HG02973 (cell line): ENCODE data around the gene GSG1L.

ENCODE experiments used
- ATAC-seq: cut with Tn5 transposase; IDR thresholded peaks from one replicate; pipeline ENCODE4 v1.9.1; 2021; ENCODE audit warnings: moderate library complexity; ENCODE audit not compliant: unreplicated experiment

The GSG1L gene

DNA sequence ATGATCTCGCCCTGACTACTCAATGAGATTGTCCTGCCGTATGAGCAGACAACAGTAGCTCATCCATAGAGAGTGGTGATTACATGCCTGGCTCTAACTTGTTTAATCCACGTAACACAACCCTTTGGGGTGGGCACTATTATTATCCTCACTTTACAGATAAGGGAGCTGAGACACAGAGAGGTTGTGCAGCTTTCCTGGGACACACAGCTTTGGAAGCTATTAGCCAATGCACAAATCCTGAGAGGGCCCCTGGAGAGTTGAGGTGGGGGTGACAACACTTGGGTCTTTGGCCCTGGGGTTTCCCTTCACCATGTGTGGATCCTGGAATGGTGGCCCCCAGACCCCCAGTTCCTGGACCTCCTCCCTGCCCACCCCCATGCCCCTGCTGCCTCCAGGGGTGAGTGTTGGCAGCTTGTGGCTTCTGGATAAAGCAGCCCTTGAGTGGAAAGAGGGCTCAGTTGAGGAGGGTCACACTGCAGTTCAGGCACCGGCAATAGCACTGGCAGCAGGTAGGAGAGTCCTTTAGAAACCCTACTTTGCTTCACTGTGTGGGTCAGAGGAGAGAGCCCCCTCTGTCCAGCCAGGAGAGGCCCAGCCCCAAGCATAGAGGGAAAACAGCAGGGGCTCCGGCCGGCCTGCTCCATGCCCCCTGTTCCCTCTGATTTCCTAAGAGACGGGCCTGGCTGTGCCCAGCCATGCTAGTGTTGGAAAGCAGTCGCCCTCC lies 282.9 kb downstream of the GSG1L start:
- ATAC-seq, result no peak

DNA sequence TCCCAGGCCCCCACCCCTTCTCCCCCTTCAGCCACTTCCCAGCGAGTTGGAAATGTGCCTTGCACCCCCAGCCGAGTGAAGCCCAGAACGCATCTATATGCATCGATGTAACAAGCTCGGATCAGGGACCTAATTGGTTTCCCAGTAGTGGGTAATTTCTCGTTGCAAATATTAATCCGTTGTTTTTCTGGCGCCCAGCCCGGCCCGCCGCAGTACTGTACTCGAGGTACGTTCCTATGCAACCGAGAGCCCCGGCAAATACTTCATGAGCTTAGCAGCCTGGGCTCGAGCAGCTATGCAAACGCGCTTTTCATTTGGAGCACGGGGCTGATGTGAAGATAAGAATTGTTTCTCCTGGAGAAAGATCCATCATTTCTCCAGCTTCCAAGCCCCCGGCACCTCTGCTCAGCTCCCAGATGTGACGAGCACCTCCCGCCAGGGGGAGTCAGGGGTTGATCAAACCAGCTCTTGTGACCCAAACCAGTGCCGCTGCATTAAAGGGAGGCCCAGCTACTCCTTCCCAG lies 283.8 kb downstream of the GSG1L start:
- ATAC-seq, result no peak

DNA sequence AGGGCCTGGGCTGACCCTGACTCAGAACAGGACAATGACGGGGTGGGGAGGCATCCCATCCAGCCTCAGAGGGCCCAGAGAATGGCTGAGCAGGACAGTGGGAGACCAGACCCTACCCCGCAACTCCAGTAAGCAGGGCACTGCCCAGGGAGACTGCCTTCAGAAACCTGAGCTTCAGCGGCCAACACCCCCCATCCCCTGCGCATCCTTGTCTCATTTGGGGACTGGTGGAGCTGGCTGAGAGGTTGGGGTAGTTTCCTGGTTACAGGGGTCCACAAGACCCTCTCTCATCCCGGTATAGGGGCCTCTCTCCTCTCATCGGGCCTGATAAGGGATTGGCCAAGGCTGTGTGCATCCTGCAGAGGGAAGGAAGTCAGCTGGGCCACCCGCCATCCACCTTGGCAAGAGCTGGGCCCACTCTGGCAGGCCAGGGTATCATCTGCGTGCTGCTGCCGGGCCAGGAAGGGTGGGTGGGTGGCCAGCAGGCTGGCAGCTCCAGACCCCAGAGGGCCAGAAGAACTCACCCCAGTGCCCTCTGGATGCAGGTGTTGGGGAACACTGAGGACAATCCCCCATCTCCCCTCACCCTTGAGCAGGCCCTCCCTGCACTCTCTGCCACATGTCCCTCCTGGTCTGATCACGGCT lies 284.5 kb downstream of the GSG1L start:
- ATAC-seq, result no peak

DNA sequence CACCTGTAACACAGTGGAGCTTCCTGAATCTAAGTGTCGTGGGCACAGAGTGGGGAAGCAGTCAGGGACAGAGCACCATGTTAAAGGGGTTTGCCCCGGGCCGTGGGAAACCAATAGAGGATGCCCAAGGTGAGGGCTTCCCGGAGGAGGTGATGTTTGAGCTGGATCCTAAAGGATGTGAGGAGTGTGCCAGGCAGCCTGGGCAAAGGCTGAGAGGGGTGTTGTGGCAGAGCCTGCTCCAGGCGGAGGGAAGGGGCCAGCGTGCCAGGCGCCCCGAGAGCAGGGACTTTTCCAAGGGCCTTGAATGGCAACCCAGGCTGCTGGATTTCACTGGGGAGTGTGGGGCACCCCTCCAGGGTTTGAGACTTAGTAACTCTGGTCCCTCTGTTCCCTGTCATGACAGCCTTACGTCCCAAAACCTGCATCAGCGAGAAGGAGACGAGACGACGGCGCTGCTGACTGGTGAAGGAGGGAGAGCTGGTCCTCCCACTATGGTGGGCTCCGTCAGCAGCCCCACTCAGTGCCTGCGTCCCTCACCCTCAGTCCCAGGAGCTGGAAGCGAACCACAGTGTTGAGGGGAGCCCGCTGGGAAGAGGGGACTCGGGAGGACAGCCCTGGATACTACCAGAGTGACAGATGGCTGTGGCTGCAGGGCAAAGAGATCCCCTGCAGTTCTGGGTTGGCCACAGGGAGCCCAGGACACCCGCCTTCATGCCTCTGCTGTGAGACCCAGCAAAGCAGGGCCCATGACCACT lies 285.2 kb downstream of the GSG1L start:
- ATAC-seq, result no peak

DNA sequence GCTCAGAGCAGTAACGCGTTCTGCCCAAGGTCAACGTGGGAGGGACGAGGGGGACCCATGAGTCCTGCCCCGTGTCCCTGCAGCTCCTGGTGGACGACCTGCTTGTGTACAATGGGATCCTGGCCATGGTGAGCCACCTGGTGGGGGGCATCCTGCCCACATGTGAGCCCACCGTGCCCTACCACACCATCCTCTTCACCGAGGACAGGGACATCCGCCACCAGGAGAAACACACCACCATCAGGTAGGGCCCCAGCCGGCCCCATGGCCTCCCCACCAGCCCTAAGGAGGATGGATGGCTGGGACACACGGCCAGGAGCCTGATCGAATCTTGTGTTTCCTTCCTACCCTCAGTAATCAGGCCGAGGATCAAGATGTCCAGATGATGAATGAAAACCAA lies 286.0 kb downstream of the GSG1L start:
- no peak for ATAC-seq

DNA sequence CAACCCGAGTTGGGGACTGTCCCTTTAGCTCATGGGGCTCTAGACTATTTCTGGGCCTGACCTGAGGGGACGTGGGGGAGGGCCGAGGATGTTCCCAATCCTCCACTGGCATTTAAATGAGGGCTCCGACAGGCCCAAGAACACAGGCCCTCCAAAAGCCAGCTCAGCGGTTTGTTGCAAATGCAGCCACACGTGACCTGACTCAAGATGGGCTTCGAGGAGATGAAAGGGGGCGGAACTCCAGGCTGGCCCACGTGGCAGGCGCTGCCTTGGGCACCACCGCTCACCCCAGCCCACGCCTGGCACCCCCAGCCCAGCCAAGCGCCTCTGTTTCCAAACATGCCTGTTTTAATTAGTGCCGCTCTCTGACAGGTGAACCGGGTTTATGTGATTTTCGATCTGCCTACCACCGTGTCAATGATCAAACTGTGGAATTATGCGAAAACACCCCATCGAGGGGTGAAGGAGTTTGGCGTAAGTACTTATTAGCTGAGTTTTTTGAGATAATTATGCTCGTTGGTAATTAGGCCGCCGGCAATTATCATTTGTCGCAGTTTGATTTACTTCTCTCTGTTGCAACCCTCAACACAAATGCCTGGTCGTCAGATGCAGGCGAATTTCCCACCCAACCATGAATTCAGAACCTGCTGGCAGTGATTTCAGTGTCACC lies 286.8 kb downstream of the GSG1L start:
- ATAC-seq, result no peak

DNA sequence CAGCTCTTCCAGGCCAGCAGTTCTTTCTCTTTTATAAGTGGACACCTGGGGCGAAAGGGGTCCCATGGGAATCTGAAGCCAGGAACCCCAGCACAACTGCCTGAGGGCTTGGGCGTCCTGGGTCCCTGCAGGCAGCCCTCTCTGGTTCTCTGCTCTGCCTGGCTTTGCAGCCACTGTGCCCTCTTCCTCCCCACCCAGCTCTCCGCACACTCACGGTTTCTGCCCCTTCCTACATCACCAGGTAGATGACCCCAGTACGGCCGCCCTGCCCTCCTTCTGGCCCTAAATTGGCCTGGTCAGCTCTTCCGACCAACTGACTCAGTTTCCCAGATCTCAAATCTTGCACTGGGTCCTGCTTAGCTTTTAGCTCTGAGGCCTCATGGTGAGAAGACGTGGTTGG lies 288.3 kb downstream of the GSG1L start:
- ATAC-seq, result no peak

DNA sequence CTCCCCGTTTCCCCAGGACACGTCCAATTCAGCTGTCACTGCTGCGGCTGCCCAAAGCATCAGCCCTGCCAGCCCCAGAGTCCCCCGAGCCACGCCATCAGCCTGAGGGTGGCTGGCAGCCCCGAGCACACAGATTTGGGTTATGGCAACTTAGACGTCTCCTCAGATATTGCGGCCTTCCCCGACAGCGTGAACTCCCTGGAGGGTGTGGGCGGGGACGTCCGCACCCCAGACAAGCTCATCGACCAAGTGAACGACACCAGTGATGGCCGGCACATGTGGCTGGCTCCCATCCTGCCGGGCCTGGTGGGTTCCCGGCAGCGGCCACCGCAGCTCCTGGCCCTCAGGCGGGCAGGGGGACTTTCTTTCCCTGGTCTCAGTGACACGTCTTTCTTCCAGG lies 288.7 kb downstream of the GSG1L start:
- no peak for ATAC-seq

DNA sequence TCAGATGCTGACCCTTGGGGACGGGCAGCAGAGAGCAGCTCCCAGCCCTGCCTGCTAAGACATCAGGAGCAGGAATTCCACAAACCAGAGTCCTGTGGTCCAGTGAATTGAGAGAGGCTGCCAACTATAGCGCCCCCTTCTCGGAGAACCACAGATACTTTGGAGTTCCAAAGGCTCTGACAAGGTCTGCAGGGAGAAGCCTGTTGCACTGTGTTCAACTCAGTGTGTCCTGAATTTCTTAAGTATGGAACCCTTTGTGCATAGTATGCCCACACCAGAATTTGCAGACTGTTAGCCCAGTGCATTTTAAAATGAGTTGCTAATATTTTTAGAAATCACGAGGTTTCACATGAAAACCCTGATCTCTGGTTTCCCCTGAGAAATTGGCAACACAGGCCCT lies 290.2 kb downstream of the GSG1L start:
- ATAC-seq, result no peak

DNA sequence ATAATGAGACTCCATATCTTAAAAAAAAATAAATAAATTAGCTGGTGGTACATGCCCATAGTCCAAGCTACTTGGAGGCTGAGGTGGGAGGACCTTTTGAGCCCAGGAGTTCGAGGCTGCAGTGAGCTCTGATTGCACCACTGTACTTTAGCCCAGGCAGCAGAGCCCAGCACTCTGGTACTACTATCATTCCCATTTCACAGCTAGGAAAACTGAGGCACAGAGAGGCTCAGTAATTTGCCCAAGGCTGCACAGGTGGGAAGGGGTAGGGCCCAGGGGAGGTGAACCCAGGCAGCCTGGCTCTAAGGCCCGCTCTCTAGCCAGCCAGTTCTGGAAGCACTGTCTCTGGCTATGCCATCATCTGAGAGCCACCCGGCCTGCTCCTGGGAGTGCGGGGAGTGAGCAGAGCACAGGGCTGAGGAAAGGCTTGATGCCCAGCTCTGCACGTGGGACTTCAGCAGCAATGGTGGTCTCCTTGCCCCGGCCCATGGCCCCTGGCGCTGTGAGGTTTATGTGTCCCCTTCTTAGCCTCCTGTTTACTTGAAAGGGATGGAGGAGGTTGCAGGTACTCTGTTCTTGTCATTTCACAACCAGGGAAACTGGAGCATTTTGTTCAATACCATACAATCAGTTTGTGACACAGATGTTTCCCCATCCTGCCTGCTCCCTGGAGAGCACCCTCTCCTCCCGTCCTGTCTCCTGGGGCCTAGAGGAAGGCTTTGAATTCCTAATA lies 291.3 kb downstream of the GSG1L start:
- no peak for ATAC-seq

DNA sequence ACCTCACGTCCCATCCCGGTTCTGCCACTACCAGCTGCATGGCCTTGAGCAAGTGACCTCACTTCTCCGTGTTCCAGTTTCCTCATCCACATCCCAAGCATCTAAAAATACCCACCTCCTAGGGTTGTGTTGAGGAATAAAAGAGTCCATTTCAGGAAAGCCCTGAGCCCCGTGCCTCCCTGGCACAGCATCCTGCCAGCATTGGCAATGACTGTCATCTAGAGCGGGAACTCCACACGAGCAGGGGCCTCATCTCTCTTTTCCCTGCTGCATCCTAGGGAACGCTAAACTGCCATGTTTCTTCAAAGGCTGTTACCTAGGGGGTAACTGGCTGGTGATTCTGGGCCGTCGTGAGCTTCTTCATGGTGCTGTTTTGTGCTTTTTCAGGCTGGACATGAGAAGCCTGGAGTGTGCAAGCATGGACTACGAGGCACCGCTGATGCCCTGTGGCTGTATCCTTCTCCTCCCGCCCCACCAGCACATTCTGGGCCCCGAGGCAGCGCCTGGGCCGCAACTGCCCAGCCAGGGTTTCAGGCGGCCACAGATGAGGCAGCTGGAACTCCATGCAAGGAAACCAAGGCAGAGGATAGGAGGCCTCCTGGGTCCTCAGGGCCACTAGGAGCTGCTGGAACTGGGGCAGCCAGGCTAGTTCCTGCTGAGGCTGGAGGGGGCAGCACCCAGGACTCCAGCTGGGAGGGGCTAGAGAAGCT lies 292.2 kb downstream of the GSG1L start:
- ATAC-seq, result no peak

DNA sequence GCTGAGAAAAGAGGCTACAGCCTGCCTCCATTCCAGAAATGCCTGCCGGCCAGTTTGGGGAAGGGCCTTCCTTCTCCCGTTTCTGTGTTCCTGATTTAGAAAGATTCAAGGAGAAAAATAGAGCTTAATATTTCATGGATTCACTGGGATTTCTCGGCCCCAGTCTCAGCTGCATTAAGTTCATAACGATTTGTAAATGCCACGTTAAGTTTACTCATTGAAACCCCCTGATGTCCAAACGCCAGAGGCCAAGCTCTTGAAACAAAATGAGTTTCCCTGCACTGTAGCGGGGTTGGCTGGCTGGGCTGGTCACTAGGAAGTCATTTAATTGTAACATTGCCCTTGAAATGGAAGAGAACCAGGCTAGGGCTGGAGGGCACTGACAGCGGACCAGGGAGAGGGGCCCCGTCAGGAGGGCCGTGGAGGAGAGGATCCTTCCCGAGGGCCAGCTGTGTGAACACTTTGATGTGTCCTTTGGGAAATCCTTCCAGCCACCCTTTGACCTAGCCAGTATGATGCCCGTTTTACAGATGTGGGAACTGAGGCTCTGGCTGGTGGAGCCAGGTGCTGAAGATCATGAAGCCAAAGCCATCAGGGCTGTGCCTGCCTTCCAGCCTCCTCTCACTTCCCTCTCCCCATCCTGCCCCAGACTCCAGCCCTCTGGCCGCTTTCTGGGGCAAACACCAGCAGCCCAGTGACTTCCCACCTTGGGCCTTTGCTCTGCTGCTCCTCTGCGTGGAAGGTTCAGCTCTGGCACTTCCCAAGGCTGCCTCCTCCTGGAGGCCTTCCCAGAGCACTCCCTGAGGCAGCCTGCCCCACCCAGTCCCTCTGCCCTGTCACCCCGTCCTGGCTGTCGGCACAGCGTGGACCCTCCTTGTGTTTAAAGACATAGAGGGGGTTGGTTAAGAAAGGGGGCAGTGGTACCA lies 293.0 kb downstream of the GSG1L start:
- no peak for ATAC-seq

DNA sequence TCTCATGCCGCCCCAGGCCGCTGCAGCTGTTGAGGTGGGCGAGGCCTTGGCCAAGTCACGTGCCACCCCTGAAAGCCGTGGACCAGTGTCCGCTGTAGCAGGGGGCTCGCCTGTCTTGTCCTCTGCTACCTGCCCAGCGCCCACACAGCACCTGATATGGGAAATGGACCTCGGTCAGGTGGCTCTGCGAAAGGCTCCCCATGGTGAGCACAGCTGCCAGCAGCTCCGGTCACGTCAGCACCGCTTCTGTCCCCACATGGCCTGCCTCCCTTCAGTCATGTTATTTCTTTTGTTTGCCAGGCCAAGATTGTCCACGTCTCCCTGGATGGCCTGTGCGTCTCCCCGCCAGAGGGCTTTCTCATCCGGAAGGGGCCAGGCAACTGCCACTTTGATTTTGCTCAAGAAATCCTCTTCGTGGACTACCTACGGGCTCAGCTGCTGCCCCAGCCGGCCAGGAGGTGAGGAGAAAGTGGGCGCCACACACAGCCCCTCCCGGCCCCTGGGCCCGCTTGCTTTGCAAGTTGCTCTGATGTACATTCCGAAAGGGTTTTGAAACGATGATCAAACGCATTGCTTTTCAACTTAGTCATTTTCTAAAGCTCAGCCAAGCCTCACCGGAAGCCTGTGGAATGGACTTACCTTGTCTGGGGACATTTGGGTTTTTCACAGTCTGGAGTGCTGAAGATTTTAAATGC lies 293.8 kb downstream of the GSG1L start:
- no peak for ATAC-seq

DNA sequence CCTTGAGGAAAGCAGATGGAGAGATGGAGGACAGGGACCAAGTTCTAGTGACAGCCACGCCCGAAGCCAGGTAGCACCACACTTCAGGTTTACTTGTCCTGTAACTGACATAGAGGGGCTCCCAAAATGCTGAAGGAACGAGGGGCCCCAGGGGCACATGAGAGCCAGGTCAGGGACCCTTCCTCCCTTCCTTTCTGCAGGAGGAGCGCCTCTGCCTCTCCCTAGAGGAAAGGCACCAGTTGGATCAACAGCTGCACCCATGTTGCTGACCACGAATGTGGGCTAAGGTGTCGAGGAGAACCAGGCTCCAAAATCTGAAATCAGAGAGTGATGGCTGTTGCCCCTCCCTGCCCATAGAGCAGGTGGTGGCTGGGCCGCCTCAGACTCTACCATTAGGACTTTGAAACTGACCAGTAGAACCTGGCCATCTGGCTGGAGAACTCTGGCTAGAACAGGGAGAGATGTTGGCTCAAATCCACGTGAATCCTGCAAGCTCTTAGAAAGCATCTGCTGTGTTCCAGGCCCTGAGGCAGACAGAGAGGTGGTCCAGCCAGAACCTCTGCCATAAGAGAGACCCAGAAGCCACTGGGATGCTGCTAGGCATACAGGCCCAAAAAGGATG lies 294.8 kb downstream of the GSG1L start:
- ATAC-seq, result no peak

DNA sequence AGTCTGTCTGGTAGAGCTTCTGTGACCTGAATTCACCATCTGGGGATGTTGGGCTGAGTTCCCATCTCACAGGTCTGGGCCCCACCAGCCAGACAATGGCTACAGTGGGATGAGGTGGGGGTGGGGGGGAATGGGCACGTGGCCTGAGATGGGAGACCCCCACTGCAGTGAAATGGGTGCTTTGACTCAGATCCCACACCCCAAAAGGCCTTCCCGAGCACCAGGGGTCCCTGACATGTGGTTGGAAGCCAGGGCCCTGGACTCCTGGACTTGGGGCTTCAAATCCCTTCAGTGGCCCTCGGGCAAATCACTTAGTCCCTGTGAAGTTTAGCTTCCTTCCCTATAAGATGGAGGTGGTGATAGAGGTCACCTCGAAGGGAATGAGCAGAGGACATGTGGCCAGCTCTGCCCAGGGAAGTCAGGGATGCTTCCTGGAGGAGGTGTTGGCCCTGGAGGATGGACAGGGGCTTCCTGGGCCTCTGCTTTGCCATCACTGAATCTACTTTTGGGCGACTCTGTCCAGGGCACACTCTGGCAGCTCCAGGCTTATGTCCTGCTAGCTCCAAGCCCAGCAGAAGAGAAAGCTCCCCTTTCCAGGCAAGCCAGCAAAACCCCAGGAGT lies 295.4 kb downstream of the GSG1L start:
- no peak for ATAC-seq

DNA sequence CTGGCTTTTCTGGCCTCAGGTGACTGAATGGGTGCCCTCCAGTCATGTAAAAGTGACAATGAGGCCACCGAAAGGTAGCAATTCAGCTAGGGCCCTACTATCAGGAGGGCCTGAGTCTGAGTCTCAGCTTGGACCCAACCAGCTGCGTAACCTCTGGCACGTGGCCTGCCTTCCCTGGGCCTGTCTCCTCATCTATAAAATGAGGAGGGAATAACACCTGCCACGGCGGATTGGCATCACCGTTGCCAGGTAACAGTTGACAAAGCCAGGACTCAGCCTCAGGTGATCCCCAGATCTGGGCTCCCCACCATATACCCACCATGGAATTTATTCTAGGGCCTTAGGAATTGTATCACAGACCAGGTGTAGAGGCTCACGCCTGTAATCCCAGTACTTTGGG lies 296.4 kb downstream of the GSG1L start:
- no peak for ATAC-seq

DNA sequence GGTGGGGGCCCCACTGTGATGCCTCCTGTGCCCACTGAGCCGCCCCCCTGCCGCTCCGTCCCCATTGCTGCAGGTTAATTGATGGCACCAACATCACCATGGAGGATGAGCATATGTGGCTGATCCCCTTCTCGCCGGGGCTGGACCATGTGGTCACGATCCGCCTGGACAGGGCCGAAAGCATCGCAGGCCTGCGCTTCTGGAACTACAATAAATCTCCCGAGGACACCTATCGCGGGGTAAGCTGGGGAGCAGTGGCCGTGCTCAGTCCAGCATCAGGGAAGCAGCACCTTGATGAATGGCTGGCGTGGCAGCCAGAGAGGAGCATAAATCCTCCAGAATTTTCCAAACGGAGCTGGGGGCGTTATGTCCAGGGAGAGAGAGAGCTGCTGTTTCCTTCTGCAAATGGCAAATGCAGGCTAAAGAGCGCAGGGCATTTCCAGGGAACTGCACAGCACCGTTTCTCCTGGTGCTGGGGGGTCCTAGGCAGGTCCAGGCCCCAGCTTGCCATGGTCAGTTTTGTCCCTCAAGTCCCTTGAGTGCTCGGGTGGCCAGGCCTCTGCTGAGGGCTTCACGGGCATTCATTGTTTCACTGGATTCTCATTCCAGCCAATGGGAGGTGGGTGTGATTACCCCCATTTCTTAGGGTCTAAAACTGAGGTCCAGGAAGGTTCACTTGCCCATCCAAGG lies 297.1 kb downstream of the GSG1L start:
- ATAC-seq, result no peak
